ENCODE measurements around the gene THNSL1.

GRCh38 chr10:25038325-25038724 lies 21.9 kb downstream of the THNSL1 start:
- TF ChIP-seq CTCF (IDR thresholded peaks at IDR 0.05) (no peak), POLR2A (IDR thresholded peaks at IDR 0.05) (no peak)

All from Peyer's patch (tissue), 4 donors.